Measurements from ENCODE around the gene PKM.

- no peak for TF ChIP-seq EZH2 (IDR thresholded peaks at IDR 0.05; ENCODE audit: low read length)
- no peak for TF ChIP-seq CTCF (optimal IDR thresholded peaks at IDR 0.05 in 1 of 3, IDR thresholded peaks at IDR 0.05 in 1 of 3, conservative IDR thresholded peaks at IDR 0.05 in 1 of 3; ENCODE audit: extremely low read depth in 1 of 3, insufficient read depth in 2 of 3, low read length in 3 of 3)
These were observed 21.8 kb upstream of the PKM start for GRCh38 chr15:72252663-72253299.
